Stimulated activated CD8-positive, alpha-beta memory T cell treated with anti-CD3 and anti-CD28 coated beads, Interleukin-12 subunit alpha, Interleukin-12 subunit beta, amount 100 ng/mL, for 4 hours (primary cell): ENCODE measurements around the gene BAHCC1.

Experiments used
- DNase-seq: peaks from one replicate; pipeline ENCODE4 v3.0.0-alpha.2; 2020; ENCODE audit warnings: low read depth

Gene BAHCC1

DNA sequence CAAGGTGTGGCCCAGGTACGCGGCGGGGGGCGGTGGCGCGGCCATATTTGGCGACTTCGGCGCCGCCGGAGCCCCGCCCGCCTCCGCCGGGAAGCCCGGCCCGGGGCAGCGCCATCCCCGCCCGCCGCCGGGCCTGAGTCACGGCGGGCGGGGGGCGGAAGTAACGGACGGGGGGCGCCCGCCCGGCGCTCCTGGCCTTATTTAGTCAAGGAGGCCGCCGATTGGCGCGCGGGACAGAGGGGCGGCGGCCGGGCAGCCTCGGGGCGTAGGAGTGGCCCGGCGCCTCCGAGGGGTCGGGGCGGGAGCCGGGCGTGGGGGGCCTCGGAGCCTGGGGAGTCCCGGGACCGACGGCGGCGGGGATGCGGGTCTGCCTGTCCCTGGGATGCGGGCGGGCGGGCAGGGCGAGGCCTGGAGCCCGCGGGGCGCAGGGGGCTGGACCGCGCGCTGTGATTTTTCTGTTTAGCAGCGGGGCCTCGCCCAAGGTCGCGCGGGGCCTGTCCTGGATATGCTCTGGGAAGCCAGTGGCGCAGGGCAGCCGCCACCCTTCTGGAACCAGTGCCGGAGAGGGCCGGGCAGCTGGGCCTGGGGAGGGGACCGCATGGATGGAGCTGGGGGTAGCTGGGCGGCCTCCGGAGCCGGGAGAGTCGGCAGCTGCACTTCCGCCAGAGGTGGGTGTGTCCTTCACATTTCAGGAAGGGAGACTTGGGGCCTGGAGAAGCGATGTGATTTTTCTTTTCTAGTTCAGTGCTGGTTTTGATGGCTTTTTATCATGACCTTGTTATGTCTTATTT, 119.7 kb downstream of the BAHCC1 start:
- DNase-seq, result peak; percentile 71

- no peak for DNase-seq
Measured at GRCh38 chr17:81515530-81516041, 120.3 kb downstream of the BAHCC1 start.
